Activated CD8-positive, alpha-beta memory T cell treated with anti-CD3 and anti-CD28 coated beads, Interleukin-2, amount 50 U/mL, for 24 hours (primary cell): ENCODE results near the gene NHS.
A peak's percentile ranks its signal among the peaks of the same experiment; 100 is the strongest.

Source experiments
- DNase-seq: peaks from one replicate; pipeline ENCODE4 v3.0.0-alpha.2; 2020; ENCODE audit errors: extremely low read depth

The NHS gene

DNA sequence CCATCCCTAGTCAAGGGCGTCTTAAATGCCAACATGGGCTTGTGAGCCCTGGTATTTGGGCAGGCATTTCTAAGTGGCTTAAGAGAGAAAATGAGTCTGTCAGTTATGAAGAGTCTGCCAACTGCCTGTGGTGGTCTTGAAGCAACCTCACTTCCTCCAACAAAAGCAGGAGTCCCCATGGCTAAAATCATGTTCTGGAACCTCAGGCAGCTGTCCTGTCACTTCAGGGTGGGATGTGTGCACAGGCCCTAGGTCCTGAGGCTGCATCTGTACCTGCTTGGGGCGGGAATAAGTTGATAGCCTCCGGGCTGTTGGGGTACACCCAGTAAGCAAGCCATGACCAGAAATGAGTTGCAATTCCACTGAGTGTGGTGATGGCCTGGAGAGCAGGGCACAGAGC lies 247.3 kb downstream of the NHS start:
- DNase-seq, result no peak

DNA sequence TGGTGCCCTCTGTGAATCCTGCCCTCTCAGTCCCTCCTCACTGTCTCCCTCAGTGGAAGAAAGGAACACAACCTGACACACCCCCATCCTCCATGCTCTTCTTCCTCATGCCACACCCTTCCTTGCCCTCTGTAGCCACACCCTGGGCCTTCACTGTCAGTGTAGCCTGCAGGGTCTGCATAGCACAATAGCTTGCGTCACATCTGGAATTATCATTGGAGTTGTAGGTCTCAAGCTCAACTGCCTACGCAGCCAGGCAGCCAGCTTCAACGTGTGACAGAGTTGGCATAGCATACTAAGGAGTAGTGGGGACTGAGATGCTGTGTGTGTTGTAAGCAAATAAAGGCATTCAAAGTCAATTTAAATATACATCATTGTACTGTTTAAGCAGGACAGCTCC lies 248.8 kb downstream of the NHS start:
- no peak for DNase-seq

DNA sequence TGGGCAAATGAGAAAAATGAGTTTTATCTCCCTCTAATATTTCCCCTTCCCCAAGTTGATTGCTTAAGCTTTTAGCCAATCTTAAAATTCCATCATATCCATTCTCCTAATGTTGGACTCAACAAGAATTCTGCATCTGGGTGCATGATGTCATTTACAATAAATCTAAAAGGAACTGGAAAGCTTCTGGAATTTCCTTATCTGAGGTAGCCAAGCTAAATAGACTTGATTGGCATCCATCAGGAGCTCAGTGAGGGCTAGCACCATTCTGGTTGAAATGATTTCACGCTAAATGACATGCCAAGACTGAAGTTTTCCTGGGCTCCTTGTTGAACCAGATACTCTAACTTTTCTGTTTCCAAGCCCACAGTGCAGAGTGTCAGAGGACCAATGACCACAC lies 252.0 kb downstream of the NHS start:
- no peak for DNase-seq

DNA sequence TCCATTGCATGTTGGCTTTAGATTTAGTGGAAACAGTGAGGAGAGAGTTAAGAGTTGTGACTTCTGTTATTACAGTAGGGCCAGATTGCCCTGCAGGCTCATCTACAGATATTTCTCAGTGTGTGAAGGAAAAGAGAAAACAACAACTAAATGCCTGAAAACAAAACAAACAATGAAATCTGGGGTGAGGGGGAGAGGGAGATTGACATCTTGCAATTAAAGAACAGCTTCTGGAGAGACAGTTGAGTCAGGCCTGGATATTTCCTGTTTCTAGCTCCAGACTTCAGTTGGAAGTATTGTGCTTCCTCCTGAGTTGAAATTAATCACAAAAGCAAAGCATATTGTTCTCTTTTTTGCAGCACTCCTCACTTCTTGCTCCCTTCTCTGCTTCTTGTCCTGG lies 254.0 kb downstream of the NHS start:
- no peak for DNase-seq

DNA sequence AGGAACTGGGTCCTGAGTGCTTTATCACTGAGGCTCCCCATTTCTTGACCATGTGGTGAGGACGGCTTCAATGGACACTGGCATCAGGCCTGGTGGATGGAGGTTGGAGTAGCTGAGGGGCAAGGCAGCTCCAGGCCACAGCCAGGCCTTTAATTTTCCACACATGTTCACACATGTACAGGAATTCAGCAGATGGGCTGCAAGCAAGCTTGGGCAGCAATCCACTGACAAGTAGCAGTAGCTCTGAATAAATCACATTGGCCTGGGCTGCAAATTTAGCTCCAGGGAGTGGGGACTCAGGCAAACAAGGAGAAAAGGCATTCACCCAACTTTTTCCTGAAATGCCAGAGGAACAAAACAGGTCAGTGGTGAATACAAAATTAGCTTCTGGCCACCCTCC lies 254.5 kb downstream of the NHS start:
- DNase-seq, result no peak

GRCh38 chrX:17631647-17632046 lies 256.6 kb downstream of the NHS start:
- DNase-seq, result no peak

DNA sequence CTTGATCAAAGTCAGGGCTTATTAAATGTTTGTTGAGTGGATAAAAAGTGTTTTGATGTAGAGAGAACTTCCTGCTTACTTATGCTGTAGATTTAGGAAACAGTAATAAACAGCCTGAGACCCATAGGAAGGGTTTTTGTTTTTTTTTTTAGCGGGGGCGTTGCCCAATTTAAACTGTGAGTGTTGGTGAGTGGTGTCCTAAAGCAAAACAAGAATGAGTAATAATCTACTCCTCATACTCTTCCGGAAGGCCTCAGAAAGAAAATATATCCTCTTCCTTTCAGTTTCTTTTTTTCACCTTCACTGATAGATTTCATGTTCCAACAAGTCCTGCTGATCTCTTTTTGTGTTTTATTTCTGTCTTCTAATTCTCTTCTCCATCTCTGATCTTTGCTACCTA lies 257.9 kb downstream of the NHS start:
- no peak for DNase-seq

DNA sequence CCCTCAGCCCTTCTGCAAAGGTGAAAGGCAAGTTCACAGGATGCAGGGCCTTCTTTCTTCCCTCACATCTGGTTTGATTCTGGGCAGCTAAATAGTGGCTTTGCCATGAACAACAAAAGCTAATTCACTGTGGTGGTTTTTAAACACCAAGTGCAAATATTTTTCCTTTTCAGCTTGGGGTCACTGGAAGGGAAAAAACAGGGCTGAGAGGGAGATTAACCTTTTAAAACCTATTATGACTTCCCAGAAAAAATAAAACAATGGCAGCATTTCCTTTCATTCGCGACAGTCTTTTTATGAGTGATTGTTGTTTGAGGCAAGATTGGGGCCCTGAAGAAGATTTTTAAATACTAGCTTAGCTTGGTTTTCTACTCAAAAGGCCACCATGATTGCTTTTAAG lies 258.5 kb downstream of the NHS start:
- no peak for DNase-seq

GRCh38 chrX:17634542-17635207 lies 259.7 kb downstream of the NHS start:
- no peak for DNase-seq

DNA sequence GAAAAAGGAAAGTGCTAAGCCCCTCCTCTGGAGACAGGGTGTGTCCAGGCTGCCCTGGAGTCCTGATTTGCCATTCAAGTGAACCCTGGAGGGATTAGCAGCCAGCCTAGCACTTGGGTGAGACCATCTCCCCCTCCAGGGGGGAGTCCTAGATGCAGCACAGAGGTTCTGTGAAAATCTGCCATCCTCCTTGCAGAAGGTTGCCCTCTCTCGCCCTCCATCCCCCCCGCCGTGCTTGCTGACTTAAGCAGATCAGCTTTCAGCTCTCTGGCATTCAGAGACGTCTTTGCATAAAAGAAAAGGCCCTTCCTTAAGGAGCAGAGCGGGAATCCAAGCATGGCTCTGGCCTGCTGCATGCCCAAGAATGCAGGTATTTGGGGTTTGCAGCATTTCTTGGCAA lies 260.2 kb downstream of the NHS start:
- no peak for DNase-seq

- no peak for DNase-seq
These were observed 262.2 kb downstream of the NHS start for GRCh38 chrX:17637235-17637634.

- no peak for DNase-seq
These were observed 263.7 kb downstream of the NHS start for GRCh38 chrX:17638731-17639130.

DNA sequence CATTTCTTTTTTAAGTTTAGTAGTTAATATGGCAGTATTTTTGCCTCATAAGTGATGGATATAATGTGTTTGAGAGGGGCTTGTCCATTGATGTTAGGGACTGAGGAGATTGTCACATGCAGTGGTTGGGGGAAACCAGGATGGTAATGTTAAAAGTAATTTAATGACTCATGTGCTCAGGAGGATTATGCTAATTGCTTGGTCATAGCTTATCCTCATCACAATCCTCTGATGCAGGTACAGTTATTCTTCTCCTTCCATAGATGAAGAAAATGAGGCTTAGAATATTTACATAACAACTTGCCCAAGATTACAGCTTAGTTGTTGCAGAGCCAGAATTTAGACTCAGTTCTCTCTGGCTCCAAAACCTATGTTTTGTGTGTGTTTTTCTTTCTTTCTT lies 267.9 kb downstream of the NHS start:
- DNase-seq, result no peak

DNA sequence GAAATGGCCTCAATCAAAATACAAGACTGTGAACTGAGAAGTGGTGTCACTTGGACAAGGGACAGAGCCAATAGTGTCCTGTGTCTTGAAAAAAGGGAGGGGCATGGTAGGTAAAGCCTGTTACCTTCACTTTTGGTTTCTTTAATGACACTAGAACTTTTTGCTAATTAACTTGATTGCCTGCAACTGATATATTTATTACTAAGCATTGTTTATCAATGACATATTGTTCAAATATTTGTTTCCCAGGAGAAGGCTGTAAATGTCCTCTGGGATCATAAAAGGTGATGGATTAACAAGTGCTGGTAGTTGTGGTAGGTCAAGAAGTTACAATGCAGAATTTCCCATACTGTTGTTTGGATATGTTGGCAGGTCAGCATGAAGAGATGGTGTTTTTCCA lies 268.5 kb downstream of the NHS start:
- DNase-seq, result no peak

GRCh38 chrX:17644001-17644400 lies 269.0 kb downstream of the NHS start:
- DNase-seq, result no peak

DNA sequence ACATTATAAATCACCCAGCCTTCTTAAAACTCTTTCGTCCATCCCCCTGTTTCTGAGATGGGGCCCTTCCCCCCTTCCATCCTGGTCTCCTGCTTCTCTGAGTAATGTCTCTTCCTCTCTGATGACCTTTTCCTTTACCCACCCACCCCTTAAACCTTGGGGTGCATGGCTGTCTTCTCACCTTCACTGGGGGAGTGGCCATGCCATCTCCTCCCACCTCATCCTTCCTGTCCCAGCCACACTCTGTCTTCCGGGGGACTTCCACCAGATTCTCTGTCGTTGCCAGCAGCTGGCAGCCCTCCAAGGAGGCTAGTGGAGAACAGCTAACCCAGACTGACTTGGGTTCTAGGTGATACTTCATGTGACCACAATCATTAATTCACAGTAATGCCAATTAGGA lies 279.1 kb downstream of the NHS start:
- peak; percentile 12 for DNase-seq

GRCh38 chrX:17655211-17656034 lies 280.4 kb downstream of the NHS start:
- DNase-seq, result no peak

GRCh38 chrX:17656035-17656418 lies 281.0 kb downstream of the NHS start:
- no peak for DNase-seq

GRCh38 chrX:17656556-17656955 lies 281.6 kb downstream of the NHS start:
- DNase-seq, result no peak

DNA sequence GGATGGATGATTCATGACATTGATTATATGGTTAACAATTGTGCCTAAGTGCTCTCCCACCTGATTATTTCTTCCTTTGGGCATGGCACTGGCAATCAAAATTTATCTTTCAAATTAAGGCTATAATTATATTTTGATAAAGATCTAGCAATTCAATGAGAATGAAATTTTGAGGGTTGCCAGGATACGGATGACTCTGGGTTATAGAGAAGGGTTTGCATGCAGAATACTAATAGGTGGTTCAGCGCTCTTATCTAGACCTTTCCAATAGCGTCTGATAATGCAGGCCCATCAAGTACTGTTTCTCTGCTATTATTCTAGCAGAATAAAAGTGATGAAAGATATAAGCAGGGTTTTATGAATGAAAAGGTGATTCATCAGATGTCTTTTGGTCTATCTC lies 287.4 kb downstream of the NHS start:
- DNase-seq, result no peak

- no peak for DNase-seq
These were observed 293.9 kb downstream of the NHS start for GRCh38 chrX:17668929-17669328.

- no peak for DNase-seq
These were observed 294.5 kb downstream of the NHS start for GRCh38 chrX:17669458-17669857.

DNA sequence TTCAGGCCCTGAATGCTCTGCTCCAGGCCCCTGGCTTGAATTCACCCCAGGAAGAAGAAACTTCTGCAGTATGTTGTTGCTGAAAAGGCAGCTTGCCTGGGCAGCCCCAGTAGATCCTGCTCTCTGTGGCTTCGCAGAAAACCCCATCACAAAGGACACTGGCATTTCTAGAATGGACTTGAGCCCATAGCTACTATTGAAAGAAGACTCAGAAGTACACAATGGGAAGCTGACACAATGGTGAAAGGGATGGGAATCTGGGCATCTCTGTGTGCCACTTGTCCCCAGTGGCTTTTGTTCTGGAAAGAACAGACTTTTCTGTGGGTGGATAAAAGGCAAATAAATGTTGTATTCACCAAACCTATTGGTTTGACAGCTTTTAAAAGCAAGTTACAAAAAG lies 294.9 kb downstream of the NHS start:
- DNase-seq, result no peak

DNA sequence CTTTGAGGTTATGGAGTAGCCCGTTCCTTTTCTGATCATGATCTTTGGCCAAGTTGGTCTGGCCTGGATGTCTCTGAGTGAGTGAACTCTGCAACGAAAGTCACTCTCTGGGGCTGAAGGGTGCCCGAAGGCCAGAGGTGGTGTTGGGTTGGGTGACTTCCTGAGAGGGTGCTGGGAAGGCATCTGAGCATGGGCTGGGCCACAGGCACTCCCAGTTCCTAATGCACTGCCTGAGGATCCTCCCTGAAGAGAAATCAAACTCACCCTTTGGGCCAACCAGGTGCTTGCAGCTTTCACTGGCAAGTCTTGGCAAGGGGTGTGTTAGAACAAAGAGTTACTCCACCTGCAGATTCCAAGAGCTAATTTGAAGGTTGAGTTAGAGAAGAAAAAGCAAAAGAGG lies 295.9 kb downstream of the NHS start:
- no peak for DNase-seq
